SK-N-SH treated with all-trans-retinoic acid at 6 μM for 48 hours (cell line): ENCODE measurements around the gene EVI2B.

Experiments used
- ISL1 ChIP-seq: fragments of 250-450 bp; sonication (Bioruptor Pico); IDR thresholded peaks from 2 replicates; pipeline ENCODE4 v2.1.2; 2022; ENCODE audit warnings: mild to moderate bottlenecking, moderate library complexity
- ZC3H10 ChIP-seq: fragments of 250-450 bp; sonication (Bioruptor Pico); IDR thresholded peaks from 2 replicates; pipeline ENCODE4 v1.5.1; 2021; ENCODE audit warnings: mild to moderate bottlenecking, moderate library complexity
- ZFP3 ChIP-seq: fragments of 250-450 bp; sonication (Bioruptor Pico); IDR thresholded peaks from 2 replicates; pipeline ENCODE4 v1.5.0; 2020; ENCODE audit warnings: mild to moderate bottlenecking, moderate library complexity
- ZNF565 ChIP-seq: fragments of 450-650 bp; formaldehyde crosslinking; conservative IDR thresholded peaks from 2 replicates; pipeline ENCODE4 v1.5.0; 2020; ENCODE audit warnings: low read depth, mild to moderate bottlenecking, moderate library complexity
- ZNF8 ChIP-seq: fragments of 450-650 bp; formaldehyde crosslinking; IDR thresholded peaks from 2 replicates; pipeline ENCODE4 v1.5.0; 2020; ENCODE audit warnings: mild to moderate bottlenecking, moderate library complexity

- TF ChIP-seq ISL1 (CRISPR knock-in tag) (no peak), ZC3H10 (CRISPR knock-in tag) (no peak), ZFP3 (CRISPR knock-in tag) (no peak), ZNF565 (CRISPR knock-in tag) (no peak), ZNF8 (CRISPR knock-in tag) (no peak)
Measured at GRCh38 chr17:31294820-31295488, 18.9 kb downstream of the EVI2B start.
